ENCODE data around the gene SLC49A4.

SLC49A4 gene

DNA sequence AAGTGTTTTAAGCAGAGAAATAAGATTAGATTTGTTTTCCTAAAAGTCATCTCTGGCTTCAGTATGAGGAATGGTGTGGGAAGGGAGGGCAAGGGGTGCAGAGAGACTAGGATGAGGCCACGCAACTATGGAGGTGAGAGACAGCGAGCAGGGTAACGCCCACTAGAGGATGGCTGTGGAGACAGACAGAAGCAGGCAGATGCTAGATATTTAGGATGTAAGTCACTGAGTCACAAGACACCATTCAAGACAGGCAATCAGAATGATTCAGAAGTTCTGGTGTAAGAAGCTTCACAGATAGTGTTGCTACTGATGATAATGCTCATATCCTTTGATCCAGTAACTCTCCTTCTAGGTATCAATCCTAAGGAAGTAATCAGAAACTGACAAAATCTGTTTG, 20.3 kb upstream of the SLC49A4 start:
- DNase-seq (ENCODE audit: low spot score), result peak; percentile 29
- TF ChIP-seq CTCF (IDR thresholded peaks at IDR 0.05; ENCODE audit: extremely low read depth, missing control alignments), result no peak

GRCh38 chr3:122776675-122777468, 18.0 kb upstream of the SLC49A4 start:
- no peak for TF ChIP-seq CTCF (IDR thresholded peaks at IDR 0.05; ENCODE audit: extremely low read depth, missing control alignments)
- DNase-seq (ENCODE audit: low spot score), result no peak

DNA sequence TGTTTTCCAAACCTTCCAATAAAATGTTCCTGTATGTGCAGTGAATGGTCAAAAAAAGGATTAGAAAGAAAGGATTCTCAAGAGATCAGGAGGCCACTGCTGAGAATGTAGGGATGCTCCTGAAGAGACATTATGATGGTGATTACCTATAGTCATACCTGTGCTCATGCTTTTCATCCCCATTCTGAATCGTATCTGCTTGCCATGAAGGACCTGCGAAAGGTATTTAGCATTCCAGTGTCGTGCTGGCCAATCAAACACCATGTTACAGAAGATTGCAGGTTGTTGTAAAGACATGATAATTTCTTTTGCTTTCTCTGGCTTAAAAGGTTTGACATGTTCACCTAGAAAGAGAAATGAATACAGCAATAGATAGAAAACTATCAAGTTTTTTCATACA, 17.3 kb upstream of the SLC49A4 start:
- no peak for TF ChIP-seq CTCF (IDR thresholded peaks at IDR 0.05; ENCODE audit: extremely low read depth, missing control alignments)
- no peak for DNase-seq (ENCODE audit: low spot score)

DNA sequence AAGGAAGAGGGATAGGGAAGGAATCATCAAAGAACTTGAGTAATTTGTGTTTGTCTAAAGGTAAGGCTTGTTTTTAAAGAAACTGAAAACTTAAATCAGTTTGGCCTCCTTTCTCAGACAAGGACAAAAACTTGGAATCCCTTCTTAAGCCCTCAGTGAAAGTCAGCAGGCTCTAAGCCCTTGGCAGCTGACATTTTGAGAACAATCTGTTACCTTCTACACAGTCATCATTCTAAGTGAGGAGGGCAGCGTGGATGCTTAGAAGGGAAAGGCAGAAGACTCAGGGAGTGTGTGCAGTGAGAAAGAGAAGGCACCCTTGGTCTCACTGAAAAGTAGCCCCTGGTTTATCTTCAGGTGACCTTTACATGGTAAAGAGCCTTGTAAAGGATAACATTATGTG, 12.1 kb upstream of the SLC49A4 start:
- no peak for DNase-seq (ENCODE audit: low spot score)
- no peak for TF ChIP-seq CTCF (IDR thresholded peaks at IDR 0.05; ENCODE audit: extremely low read depth, missing control alignments)

GRCh38 chr3:122784436-122784835, 10.4 kb upstream of the SLC49A4 start:
- DNase-seq (ENCODE audit: low spot score), result no peak
- no peak for TF ChIP-seq CTCF (IDR thresholded peaks at IDR 0.05; ENCODE audit: extremely low read depth, missing control alignments)

GRCh38 chr3:122785231-122785630, 9.6 kb upstream of the SLC49A4 start:
- no peak for DNase-seq (ENCODE audit: low spot score)
- no peak for TF ChIP-seq CTCF (IDR thresholded peaks at IDR 0.05; ENCODE audit: extremely low read depth, missing control alignments)

- no peak for DNase-seq (ENCODE audit: low spot score)
- TF ChIP-seq CTCF (IDR thresholded peaks at IDR 0.05; ENCODE audit: extremely low read depth, missing control alignments), result no peak
Observed at GRCh38 chr3:122786066-122786465, 8.8 kb upstream of the SLC49A4 start.

Data from GM20000 (cell line).